ENCODE data around the gene AIPL1.
"Not testable (repeated sequence)": the region's sequence is repeated elsewhere in the genome, so short reads cannot be mapped to it uniquely, and the experiment has no call there.

AIPL1 gene

GRCh38 chr17:6435051-6435450, at the start of gene AIPL1:
Gene AIPL1, minus strand, starts transcription at chr17:6435121. Its CDS starts 17 bp downstream, at chr17:6435104.
- Mint-ChIP-seq H3K4me1 (peaks cover 6% of the 10 kb centered on the region), H3K27me3 (peaks cover 52% of the 10 kb centered on the region), H3K9me3 (no peaks in the 10 kb centered on the region), H3K36me3 (no peaks in the 10 kb centered on the region), H3K27ac (no peak within 1 kb of the TSS), H3K4me3 (no peak within 1 kb of the TSS)
- no peak for ATAC-seq

- H3K36me3 Mint-ChIP-seq = no peaks in the 10 kb centered on the region
- no peaks in the 10 kb centered on the region for H3K9me3 Mint-ChIP-seq
- peaks cover 62% of the 10 kb centered on the region for H3K27me3 Mint-ChIP-seq
- H3K27ac Mint-ChIP-seq = no peak overlapping the region
- ATAC-seq = no peak
- H3K4me1 Mint-ChIP-seq = no peaks in the 10 kb centered on the region
- no peak overlapping the region for H3K4me3 Mint-ChIP-seq
Observed at GRCh38 chr17:6483507-6483906, 48.6 kb upstream of the AIPL1 start.

- not testable (repeated sequence) for H3K4me1 Mint-ChIP-seq
Observed at GRCh38 chr17:6482796-6483195, 47.9 kb upstream of the AIPL1 start.

GRCh38 chr17:6482105-6482455, 47.2 kb upstream of the AIPL1 start:
- Mint-ChIP-seq H3K27me3 (peaks cover 49% of the 10 kb centered on the region), H3K4me1 (no peaks in the 10 kb centered on the region), H3K9me3 (no peaks in the 10 kb centered on the region), H3K27ac (no peak overlapping the region), H3K36me3 (no peaks in the 10 kb centered on the region), H3K4me3 (no peak overlapping the region)
- no peak for ATAC-seq

More at GRCh38 chr17:6482796-6483195, 47.9 kb upstream of the AIPL1 start:
- not testable (repeated sequence) for ATAC-seq, H3K9me3 Mint-ChIP-seq, H3K4me3 Mint-ChIP-seq, H3K27ac Mint-ChIP-seq, H3K36me3 Mint-ChIP-seq
- peaks cover 55% of the 10 kb centered on the region for H3K27me3 Mint-ChIP-seq

GRCh38 chr17:6480303-6480675, 45.4 kb upstream of the AIPL1 start:
- no peak overlapping the region for H3K27ac Mint-ChIP-seq
- H3K36me3 Mint-ChIP-seq = no peaks in the 10 kb centered on the region
- H3K27me3 Mint-ChIP-seq = peaks cover 33% of the 10 kb centered on the region
- no peaks in the 10 kb centered on the region for H3K9me3 Mint-ChIP-seq
- no peaks in the 10 kb centered on the region for H3K4me1 Mint-ChIP-seq
- no peak overlapping the region for H3K4me3 Mint-ChIP-seq
- ATAC-seq = no peak

- peaks cover 28% of the 10 kb centered on the region for H3K27me3 Mint-ChIP-seq
- H3K9me3 Mint-ChIP-seq = no peaks in the 10 kb centered on the region
- H3K36me3 Mint-ChIP-seq = no peaks in the 10 kb centered on the region
- no peak overlapping the region for H3K27ac Mint-ChIP-seq
- H3K4me1 Mint-ChIP-seq = no peaks in the 10 kb centered on the region
- ATAC-seq = peak; percentile 10
- H3K4me3 Mint-ChIP-seq = no peak overlapping the region
Observed at GRCh38 chr17:6479622-6480302, 44.8 kb upstream of the AIPL1 start.

- ATAC-seq = peak; percentile 15
Observed at GRCh38 chr17:6478486-6478885, 43.6 kb upstream of the AIPL1 start.

GRCh38 chr17:6477831-6478383, 43.0 kb upstream of the AIPL1 start:
- H3K9me3 Mint-ChIP-seq = no peaks in the 10 kb centered on the region
- no peak overlapping the region for H3K27ac Mint-ChIP-seq
- no peak for ATAC-seq
- H3K4me1 Mint-ChIP-seq = peaks cover 4% of the 10 kb centered on the region
- no peaks in the 10 kb centered on the region for H3K36me3 Mint-ChIP-seq
- H3K27me3 Mint-ChIP-seq = peaks cover 12% of the 10 kb centered on the region
- no peak overlapping the region for H3K4me3 Mint-ChIP-seq

More at GRCh38 chr17:6478486-6478885, 43.6 kb upstream of the AIPL1 start:
- Mint-ChIP-seq H3K4me3 (no peak overlapping the region), H3K27ac (no peak overlapping the region), H3K27me3 (peaks cover 18% of the 10 kb centered on the region), H3K9me3 (no peaks in the 10 kb centered on the region), H3K4me1 (no peaks in the 10 kb centered on the region), H3K36me3 (no peaks in the 10 kb centered on the region)

- ATAC-seq = no peak
- Mint-ChIP-seq H3K27ac (no peak overlapping the region), H3K9me3 (no peaks in the 10 kb centered on the region), H3K27me3 (peaks cover 12% of the 10 kb centered on the region), H3K4me3 (no peak overlapping the region), H3K36me3 (no peaks in the 10 kb centered on the region), H3K4me1 (peaks cover 6% of the 10 kb centered on the region)
Observed at GRCh38 chr17:6476810-6477179, 41.9 kb upstream of the AIPL1 start.

GRCh38 chr17:6476076-6476809, 41.3 kb upstream of the AIPL1 start:
- H3K27ac Mint-ChIP-seq = no peak overlapping the region

GRCh38 chr17:6475411-6475810, 40.5 kb upstream of the AIPL1 start:
- Mint-ChIP-seq H3K9me3 (no peaks in the 10 kb centered on the region), H3K36me3 (no peaks in the 10 kb centered on the region), H3K27me3 (no peaks in the 10 kb centered on the region), H3K4me3 (no peak overlapping the region), H3K27ac (no peak overlapping the region), H3K4me1 (peaks cover 6% of the 10 kb centered on the region)
- no peak for ATAC-seq

More at GRCh38 chr17:6476076-6476809, 41.3 kb upstream of the AIPL1 start:
- Mint-ChIP-seq H3K4me3 (no peak overlapping the region), H3K9me3 (no peaks in the 10 kb centered on the region), H3K27me3 (peaks cover 8% of the 10 kb centered on the region), H3K4me1 (peaks cover 6% of the 10 kb centered on the region), H3K36me3 (no peaks in the 10 kb centered on the region)
- ATAC-seq = no peak

GRCh38 chr17:6474906-6475305, 40.0 kb upstream of the AIPL1 start:
- no peaks in the 10 kb centered on the region for H3K27me3 Mint-ChIP-seq
- H3K4me3 Mint-ChIP-seq = no peak overlapping the region
- ATAC-seq = no peak
- no peaks in the 10 kb centered on the region for H3K9me3 Mint-ChIP-seq
- peaks cover 6% of the 10 kb centered on the region for H3K4me1 Mint-ChIP-seq
- H3K36me3 Mint-ChIP-seq = no peaks in the 10 kb centered on the region
- H3K27ac Mint-ChIP-seq = no peak overlapping the region

- H3K27me3 Mint-ChIP-seq = peaks cover 5% of the 10 kb centered on the region
- ATAC-seq = no peak
- H3K9me3 Mint-ChIP-seq = no peaks in the 10 kb centered on the region
- H3K4me1 Mint-ChIP-seq = peaks cover 6% of the 10 kb centered on the region
- H3K36me3 Mint-ChIP-seq = no peaks in the 10 kb centered on the region
- H3K27ac Mint-ChIP-seq = no peak overlapping the region
- no peak overlapping the region for H3K4me3 Mint-ChIP-seq
Observed at GRCh38 chr17:6474376-6474775, 39.5 kb upstream of the AIPL1 start.

- Mint-ChIP-seq H3K27ac (no peak overlapping the region), H3K4me3 (no peak overlapping the region), H3K27me3 (peaks cover 16% of the 10 kb centered on the region), H3K9me3 (no peaks in the 10 kb centered on the region), H3K4me1 (peaks cover 6% of the 10 kb centered on the region), H3K36me3 (no peaks in the 10 kb centered on the region)
- ATAC-seq = no peak
Observed at GRCh38 chr17:6473128-6473767, 38.3 kb upstream of the AIPL1 start.

- Mint-ChIP-seq H3K4me1 (peaks cover 6% of the 10 kb centered on the region), H3K27ac (no peak overlapping the region), H3K9me3 (peaks cover 2% of the 10 kb centered on the region), H3K36me3 (no peaks in the 10 kb centered on the region), H3K27me3 (peaks cover 16% of the 10 kb centered on the region), H3K4me3 (no peak overlapping the region)
- no peak for ATAC-seq
Observed at GRCh38 chr17:6472517-6472916, 37.6 kb upstream of the AIPL1 start.
